GM18909 (cell line): ENCODE measurements around the gene UXS1.
A peak's percentile ranks its signal among the peaks of the same experiment; 100 is the strongest.
"Not testable (repeated sequence)": the region's sequence is repeated elsewhere in the genome, so short reads cannot be mapped to it uniquely, and the experiment has no call there.

Experiments
- ATAC-seq: cut with Tn5 transposase; IDR thresholded peaks from one replicate; pipeline ENCODE4 v1.9.1; 2021; ENCODE audit warnings: mild to moderate bottlenecking; ENCODE audit not compliant: unreplicated experiment, poor library complexity

UXS1 gene

DNA sequence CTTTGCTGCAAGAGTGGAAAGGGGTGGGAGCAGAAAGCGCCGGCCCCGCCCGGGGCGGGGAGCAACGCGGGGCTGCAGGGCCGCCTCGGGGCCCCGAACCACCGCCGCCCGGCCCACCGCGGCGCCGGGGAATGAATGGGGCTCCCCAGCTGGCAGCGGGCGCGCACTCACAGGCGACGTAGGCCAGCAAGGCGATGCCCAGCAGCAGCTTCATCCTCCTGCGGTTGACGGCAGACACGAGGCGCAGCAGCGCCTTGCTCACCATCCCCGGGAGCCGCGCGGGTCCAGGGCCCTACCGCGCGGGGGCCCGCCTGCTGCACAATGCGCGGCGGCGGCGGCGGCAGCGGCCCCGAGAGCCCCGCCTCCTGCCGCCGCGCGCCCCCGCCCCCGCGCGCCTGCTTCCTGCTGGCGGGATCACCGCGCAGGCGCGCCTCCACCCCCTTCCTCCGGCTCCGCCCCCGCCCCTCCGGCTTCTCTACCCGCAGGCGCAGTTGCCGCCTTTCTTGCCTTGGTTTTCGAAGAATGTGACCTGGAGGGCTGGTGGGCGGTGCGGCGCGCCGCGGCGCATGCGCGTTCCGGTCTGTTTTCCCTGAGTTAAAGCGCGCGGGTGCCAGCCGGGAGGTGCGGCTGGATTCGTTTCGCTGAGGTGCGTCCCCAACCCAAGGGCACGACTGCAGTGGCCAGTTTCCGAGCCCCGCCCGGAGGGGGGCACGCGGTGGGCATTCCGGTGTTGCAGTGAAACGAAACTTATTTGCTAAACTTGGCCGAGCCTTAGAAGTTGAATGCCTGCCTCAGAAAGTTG, at the start of gene UXS1:
TSS of gene UXS1 (minus strand) at position 325 of the 802 bp plus-strand sequence. CDS start at position 265, 60 bp downstream.
- ATAC-seq = peak; percentile 72

DNA sequence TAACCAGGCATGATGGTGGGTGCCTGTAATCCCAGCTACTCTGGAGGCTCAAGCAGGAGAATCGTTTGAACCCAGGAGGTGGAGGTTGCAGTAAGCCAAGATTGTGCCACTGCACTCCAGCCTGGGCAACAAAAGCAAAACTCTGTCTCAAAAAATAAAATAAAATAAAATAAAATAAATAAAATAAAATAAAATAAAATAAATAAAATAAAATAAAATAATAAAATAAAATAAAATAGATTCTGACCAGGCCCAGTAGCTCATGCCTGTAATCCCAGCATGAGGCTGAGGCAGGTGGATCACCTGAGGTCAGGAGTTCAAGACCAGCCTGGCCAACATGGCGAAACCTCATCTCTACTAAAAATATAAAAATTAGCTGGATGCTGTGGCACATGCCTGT, 45.4 kb upstream of the UXS1 start:
- ATAC-seq = not testable (repeated sequence)

DNA sequence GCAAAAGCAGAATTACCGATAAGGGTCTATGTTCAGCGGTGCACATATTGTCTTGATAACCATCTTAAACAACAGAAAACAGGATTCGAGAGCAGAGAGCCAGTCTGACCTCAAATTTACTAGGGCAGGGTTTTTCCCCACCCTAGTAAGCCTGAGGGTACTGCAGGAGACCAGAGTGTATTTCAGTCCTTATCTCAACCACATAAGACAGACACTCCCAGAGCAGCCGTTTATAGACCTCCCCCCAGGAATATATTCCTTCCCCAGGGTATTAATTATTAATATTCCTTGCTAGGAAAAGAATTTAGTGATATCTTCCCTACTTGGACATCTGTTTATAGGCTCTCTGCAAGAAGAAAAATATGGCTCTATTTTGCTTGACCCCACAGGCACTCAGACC, 41.3 kb upstream of the UXS1 start:
- ATAC-seq = not testable (repeated sequence)

DNA sequence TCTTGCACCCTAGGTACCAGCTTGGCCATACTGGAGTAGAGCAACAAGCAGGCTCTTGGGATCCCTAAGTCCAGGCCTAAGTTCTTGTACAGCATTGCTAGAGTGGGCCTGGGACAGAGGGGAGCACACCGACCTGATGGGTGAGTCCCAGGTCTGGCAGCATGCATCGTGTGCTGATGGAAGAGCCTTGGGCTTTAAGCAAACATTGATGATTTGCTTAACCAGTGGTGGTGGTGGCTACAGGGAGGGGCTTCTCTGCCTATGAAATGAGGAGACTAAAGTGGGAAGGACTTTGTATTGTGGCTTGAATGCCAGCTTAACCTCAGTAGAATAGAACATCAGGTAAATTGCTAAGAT, 39.2 kb upstream of the UXS1 start:
- ATAC-seq = no peak

DNA sequence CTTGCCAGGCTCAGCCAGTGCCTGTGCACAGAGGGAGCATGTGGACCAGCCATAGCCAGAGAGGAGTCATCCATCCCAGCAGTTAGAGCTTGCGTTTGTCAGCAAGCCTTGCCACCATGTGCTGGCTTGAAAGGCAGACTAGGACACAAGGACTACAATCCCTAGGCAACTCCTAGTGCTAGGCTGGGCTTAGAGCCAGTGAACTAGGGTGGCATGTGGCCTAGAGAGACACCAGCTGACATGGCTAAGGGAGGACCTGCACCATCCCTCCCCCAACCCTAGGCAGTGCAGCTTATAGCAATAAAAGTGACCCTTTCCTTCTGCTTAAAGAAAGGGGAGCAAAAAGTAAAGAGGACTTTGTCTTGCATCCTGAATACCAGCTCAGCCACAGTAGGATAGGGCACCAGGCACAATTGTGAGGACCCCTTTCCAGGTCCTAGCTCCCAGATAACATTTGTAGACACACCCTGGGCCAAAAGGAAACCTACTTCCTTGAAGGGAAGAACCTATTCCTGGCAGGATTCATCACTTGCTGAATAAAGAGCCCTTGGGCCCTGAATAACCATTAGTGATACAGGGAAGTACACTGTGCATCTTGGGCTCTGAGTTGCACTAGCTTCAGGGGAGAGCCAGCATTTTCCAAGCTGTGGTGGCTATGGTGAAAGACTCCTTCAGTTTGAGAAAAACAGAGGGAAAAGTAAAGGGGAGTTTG, 38.7 kb upstream of the UXS1 start:
- no peak for ATAC-seq

DNA sequence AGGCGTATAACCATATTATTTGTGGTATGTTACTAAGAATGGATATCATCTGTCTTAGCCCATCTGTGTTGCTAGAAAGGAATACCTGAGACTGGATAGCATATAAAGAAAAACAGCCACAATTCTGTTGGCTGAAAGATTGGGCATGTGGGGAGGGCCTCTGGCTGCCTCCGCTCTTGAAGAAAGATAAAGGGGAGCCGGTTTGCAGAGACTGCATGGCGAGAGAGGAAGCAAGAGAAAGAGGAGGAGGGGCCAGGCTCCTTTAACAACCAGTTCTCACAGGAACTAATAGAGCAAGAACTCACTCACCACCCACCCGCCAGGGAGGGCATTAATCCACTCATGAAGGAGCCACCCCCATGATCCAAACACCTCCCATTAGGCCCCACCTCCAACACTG, 29.2 kb upstream of the UXS1 start:
- ATAC-seq = no peak

DNA sequence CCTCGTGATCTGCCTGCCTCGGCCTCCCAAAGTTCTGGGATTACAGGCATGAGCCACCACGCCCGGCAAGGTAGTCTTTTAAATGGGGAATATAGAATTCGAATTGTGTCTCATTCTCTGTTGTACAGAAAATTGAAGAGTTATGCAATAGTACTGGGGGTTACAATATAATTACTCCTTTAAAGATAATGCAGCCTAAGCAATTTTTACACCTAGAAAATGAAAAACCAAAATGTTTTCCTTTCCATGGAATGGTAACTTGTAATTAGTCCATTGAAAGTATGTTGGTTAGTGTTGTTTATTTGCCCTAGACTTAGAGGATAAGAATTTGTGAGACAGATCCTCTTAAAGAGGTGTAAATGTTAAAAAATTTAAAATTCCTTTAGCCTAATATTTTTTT, 28.0 kb upstream of the UXS1 start:
- not testable (repeated sequence) for ATAC-seq

DNA sequence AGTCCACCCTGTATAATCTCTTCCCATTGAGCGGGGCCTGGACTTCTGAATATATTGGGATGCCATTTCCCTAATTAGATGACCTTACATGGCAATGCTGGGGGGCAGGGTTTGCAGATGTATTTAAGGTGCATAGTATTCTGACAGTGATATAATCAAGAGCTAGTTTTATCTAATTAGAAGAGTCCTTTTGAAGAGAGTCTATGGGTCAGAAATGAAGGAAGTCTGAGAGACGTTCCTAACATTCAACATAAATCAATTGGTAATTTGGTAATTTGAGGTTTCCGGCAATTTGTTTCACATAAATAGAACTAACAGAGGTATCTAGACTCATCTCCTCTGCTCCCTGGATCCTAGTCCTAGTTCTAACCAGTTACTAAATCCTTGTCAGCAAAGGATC, 25.7 kb upstream of the UXS1 start:
- no peak for ATAC-seq

DNA sequence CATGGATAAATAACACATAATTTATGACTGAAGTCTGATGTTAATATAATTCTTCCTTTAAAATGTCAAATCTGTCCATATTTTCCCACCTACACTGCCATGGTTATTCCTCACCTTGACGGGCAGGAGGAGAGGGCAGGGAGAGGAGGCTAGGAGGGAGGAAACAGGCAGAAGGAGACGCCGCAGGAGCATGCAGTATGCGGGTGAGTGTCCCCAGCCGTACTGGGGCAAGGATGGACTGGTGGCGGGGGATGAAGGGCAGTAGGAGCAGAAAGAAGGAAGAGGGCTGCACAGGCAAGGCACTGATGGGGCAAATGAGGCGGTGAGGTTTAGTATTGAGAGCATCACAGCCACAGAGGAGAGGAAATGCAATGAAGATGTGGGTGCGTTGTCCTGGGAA, 25.1 kb upstream of the UXS1 start:
- ATAC-seq = not testable (repeated sequence)

DNA sequence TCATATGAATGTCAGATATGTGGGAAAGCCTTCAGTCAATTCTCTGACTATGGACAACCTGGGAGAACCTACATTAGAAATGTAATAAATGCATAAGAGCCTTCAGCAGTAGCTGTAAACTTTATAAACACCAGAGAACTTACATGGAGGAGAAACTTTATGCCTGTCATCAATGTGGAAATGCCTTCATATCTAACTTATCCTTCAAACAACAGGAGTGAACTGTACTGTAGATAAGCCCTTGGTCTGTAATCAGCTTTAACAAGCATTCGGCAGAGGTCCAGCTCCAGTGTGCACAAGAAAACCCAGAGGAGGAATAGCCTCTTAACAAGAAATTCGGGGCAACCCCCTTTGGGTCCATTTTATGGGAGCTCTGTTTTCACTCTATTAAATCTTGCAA, 14.8 kb upstream of the UXS1 start:
- no peak for ATAC-seq

DNA sequence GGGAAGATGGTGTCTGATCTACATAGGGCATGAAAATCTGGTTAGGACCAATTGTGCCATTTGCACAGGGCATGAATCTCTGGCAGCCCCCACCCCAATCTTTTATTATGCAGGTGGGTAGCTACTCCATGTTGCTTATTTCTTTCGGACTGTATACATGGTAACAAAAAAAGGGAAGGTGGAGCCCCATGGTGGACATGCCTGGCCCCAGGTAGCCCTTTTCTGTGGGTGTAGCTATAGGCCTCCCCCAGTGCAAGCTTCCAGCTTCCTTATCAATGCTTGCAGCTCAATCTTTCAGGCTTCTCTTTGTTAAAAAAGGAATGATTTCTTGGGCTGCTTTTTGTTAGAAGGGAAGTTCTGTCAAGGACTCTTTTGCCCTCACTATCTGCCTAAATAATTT, 14.3 kb upstream of the UXS1 start:
- ATAC-seq = no peak

DNA sequence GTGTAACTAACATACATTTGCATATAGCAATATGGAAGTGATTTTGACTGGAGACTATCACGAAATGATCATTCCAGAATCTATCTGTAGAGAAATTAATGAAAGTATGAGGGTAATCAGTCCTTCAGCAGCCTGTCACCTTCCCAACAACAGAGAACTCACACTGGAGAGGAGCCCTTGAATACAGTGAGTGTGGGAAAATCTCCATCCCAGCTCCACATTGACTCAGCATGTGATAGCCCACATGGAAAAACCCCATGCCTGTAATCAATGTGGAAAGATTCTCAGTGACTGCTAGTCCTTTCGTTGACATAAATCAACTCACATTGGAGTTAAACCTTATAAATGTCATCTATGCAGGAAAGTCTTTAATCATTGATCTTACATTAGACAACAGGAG, 13.1 kb upstream of the UXS1 start:
- no peak for ATAC-seq

DNA sequence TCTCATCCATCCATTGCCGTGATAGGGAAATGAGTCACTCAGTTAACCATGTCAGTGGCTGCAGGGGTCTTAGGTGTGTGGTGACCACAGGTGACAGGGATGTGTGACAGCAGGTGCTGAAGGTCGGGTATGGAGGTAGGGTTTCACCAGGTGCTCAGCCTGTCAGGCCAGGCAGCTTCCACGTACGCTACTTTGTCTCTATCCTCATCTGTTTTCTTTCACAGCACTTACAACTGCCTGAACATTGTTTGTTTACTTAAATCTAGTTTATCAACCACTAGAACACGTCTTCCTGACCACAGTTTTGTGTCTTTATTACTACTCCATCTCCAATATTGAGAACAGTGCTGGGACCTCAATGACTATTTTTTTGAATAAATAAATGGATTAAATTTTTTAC, 11.4 kb upstream of the UXS1 start:
- ATAC-seq = no peak

DNA sequence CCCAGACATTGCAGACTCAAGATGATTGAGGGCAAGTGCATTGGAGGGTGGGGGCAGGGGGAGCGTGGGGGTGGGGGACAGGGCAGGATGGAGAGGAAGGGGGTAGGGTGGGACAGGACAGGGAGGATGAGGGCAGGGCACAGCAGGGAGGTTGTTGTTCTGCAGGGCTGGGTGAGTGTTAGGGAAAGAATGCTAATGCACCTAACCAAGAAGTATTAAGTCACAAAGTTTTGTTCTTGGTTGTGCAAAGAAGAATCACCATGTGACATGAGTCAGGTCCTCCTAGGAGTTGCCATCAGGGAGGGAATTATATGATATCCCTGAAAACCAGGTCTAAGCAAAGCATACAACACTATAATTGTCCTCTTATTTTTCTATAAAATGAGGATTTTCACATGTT, 10.4 kb upstream of the UXS1 start:
- ATAC-seq = not testable (repeated sequence)

DNA sequence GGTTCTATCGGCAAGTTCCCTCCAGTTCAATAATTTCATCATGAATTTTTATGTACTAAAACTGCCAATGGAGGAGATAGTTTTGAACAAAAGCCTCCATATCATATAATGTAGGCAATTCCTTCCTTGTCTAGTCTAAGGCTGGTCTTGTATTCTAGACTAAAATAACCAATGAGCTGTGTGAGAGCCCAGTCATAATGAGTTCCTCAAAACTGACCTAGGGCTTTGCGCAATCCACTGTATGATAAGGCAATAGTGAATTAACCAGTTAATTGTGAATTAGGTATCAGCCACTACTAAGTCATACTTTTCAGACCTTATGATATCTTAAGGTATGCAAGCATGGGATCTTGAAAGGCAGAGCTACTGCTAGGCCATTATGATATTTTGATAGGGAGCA, 7.6 kb upstream of the UXS1 start:
- ATAC-seq = no peak

DNA sequence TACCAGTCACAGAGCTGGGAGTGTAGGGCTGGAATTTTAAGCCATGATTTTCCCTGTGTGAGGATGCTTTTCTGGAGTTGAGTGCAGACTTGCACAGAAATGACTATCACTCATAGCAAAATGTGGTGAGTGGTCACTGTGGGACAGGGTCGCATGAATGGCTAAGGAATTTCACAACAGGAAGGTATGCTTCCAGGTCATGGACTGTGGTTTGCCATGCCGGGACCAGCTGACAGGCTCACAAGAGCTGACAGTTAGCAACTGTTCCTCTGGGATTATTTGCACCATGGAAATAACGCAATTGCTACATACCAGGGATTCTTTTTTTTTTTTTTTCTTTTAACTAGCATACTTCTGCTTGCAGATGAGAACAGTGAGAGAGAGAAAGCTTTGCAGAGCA, 3.8 kb upstream of the UXS1 start:
- ATAC-seq = no peak

DNA sequence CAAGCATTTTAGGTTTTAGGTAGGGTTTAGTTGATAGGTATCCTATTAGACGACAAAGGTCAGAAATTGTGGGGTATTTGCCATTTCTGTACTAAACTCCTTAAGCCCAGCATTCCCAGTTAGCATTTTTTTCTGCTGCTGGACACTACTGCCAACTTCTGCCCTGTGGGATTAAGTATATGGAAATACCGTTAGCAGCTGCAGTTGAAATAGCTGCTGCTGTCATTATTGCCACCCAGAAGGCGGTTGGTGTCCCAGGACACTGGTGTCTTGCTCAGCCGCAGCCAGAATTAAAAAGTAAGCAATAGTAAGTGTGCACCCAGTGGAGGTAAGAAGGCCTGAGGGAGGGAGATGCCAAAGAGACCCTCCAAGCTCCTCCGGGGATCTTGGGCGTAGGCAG, 1.9 kb upstream of the UXS1 start:
- no peak for ATAC-seq

DNA sequence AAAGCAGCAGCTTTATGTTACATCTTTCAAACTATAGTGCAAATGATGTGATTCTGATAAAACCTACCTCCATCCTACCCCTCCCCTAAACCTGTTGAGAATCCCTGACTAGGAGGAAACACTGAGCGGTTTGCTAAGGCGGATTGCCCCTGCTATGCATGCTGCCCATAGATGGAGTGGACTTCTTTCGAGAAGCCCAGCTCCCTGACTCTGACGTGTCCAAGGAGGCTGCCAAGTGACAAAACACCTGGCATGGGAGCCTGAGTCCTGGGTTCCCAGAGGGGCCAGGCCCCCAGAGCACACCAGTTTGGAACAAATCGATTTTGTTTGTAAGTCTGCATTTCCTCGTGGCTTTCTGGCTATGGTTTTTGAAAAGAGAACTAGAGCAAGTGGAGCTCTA, 1.4 kb upstream of the UXS1 start:
- ATAC-seq = no peak

DNA sequence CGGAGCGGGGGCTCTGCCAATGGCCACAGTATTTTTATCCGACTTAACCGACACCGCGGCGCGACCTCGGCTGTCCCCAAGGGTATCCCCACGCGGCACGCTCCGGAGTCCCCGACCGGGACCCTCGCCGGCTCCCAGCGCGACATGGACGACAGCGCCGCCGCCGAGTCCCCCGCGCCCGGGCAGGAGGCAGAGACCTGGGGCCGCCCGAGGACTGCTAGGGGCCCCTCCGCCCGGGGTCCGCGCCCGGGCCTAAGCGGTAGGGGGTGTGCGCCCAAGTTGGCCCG, 468 bp downstream of the UXS1 start:
- no peak for ATAC-seq

DNA sequence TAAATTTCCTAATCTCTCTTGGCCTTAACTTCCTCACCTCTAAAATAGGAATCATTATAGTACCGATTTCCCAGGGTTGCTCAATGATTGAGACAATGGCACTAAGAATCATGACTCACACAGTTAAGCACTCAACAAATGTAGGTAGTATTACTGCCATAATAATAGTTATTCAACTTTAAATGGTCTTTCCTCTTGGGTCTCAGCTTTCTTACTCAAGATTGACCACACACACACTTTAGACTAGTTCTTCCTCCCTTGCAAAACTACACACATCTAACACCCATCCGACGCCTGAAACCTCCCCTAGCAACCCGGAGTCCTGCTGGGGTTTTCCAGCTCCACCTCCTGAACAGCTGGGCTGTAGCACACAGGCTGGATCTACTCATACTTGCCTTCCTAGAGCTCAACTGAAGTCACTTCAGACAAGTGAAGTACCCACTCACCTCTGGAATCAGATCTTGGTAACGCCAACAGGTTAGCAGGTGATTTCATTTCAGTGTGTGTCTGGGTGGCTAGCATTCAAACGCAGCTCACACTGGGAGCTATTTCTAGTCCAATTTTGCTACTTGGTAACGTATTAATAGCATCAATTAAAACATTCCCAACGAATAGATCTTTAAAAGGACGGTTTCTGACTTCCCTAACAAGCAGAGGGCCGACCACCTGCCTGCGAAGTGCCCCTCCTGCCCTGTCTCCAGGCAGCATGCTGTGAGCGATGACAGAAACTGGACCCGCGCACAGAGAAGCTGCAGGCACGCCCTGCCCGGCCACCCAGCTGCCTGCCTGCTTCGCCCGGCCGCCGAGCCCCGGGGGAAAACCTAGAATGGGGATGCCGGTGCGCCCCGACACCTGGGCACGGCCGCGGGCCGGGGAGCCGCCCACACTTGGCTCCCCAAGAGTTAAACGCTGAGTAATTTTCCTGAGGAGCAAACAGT, 1.1 kb downstream of the UXS1 start:
- ATAC-seq = peak; percentile 46

DNA sequence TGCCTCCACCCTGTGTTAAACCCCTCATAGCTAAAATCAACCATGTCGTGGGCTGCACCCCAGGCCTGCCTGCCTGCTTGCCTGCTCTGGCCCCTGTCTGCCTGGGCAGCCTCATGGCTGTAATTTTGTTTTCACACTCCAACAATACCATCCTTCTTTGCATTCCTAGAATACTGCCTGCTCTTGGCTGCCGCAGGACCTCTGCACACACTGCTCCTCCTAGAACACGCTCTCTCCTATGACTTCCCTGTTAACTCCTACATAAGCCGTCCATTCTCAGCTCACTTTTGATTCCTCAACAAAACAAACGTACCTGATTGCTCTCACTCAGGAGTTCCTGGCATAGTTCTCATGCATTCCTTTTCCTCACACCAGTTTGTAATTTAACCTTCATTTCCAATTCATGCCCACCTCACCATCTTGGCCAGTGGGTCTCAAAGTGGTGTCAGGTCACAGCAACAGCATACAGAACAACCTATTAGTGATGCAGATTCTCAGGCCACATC, 2.5 kb downstream of the UXS1 start:
- ATAC-seq = no peak
